Measurements from ENCODE around the gene TRPM7.

DNA sequence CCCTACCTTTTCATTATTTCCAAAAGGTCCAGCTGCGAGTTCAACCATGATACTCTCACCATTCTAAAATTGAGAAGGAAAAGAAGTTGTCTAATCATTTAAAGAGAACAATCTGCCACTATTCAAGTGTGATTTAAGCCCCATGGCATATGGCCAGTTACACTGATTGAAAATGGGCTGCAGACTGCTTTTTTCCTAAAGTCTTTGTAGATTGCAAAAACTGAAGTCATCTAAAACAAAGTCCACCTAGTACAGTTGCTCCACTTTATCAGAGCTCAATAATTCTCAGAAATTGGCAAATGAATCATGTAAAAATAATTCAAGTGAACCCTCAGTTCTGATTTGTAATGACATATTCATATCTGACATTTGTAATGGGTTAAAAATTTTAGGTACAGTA is 39.7 kb upstream of the TRPM7 start:
- TF ChIP-seq, protein P1, sequence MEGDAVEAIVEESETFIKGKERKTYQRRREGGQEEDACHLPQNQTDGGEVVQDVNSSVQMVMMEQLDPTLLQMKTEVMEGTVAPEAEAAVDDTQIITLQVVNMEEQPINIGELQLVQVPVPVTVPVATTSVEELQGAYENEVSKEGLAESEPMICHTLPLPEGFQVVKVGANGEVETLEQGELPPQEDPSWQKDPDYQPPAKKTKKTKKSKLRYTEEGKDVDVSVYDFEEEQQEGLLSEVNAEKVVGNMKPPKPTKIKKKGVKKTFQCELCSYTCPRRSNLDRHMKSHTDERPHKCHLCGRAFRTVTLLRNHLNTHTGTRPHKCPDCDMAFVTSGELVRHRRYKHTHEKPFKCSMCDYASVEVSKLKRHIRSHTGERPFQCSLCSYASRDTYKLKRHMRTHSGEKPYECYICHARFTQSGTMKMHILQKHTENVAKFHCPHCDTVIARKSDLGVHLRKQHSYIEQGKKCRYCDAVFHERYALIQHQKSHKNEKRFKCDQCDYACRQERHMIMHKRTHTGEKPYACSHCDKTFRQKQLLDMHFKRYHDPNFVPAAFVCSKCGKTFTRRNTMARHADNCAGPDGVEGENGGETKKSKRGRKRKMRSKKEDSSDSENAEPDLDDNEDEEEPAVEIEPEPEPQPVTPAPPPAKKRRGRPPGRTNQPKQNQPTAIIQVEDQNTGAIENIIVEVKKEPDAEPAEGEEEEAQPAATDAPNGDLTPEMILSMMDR (optimal IDR thresholded peaks at IDR 0.05 in 1 of 3, IDR thresholded peaks at IDR 0.05 in 1 of 3, conservative IDR thresholded peaks at IDR 0.05 in 1 of 3; ENCODE audit: extremely low read depth in 1 of 3, insufficient read depth in 2 of 3, low read length in 3 of 3), result no peak
- no peak for TF ChIP-seq EZH2 (IDR thresholded peaks at IDR 0.05; ENCODE audit: low read length)

Measured in keratinocyte (primary cell).